Measurements from ENCODE around the gene ZNF526.

DNA sequence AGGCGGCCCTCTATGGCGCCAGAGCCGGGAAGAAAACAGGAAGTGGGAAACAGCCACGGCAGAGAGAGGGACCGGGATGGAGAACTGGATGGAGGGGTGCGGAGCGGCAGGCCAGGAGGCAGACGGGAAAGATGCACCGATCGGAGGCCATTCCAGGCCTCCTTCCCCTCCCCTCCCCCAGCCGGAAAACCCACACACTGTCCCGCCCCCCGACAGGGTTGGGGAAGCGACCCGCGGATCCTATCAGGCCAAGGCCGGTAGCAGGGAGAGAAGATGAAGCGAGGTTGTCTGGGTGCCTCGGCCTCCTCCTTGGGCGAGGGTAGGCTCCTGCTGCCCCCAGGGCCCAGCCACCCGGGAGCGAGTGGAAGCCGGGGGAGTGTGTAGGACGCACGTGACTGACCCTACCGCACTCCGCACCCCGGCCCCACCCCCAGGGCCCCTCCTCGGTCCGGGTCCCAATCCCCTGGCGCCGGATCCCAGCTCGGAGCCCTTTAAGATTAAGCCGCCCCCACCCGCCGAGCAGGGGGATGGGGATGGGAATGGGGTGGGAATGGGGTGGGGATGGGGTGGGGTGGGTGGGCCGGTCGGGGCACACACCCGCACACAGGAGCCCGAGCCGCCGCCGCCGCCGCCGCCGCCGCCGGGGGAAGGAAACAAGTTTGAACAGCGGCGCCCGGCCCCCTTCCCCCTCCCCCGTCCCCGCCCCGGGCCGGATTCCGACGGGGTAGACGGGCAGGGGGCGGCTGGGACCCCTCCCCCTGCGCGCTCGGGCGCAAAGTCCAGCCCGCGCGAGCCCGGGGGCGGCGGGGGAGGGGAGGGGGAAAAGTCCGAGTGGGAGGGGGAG lies 33.4 kb downstream of the ZNF526 start:
- TF ChIP-seq, protein P1, sequence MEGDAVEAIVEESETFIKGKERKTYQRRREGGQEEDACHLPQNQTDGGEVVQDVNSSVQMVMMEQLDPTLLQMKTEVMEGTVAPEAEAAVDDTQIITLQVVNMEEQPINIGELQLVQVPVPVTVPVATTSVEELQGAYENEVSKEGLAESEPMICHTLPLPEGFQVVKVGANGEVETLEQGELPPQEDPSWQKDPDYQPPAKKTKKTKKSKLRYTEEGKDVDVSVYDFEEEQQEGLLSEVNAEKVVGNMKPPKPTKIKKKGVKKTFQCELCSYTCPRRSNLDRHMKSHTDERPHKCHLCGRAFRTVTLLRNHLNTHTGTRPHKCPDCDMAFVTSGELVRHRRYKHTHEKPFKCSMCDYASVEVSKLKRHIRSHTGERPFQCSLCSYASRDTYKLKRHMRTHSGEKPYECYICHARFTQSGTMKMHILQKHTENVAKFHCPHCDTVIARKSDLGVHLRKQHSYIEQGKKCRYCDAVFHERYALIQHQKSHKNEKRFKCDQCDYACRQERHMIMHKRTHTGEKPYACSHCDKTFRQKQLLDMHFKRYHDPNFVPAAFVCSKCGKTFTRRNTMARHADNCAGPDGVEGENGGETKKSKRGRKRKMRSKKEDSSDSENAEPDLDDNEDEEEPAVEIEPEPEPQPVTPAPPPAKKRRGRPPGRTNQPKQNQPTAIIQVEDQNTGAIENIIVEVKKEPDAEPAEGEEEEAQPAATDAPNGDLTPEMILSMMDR (IDR thresholded peaks at IDR 0.05), result no peak
- TF ChIP-seq POLR2A (IDR thresholded peaks at IDR 0.05), result peak in 1 of 4 donors; percentile 38

All from esophagus squamous epithelium (tissue), 4 donors.